ENCODE data around the gene MGP.

GRCh38 chr12:14833336-14833735 lies 52.3 kb downstream of the MGP start:
- TF ChIP-seq CTCF (IDR thresholded peaks at IDR 0.05) = no peak
- TF ChIP-seq ZFX (IDR thresholded peaks at IDR 0.05; ENCODE audit: borderline replicate concordance) = no peak

All from 22Rv1 (cell line).